GM19397 (cell line): Measurements from ENCODE around the gene PAMR1.
A peak's percentile ranks its signal among the peaks of the same experiment; 100 is the strongest.

ENCODE experiments used
- ATAC-seq: cut with Tn5 transposase; IDR thresholded peaks from one replicate; pipeline ENCODE4 v1.9.1; 2021; ENCODE audit warnings: mild to moderate bottlenecking, moderate library complexity; ENCODE audit not compliant: unreplicated experiment

The PAMR1 gene

DNA sequence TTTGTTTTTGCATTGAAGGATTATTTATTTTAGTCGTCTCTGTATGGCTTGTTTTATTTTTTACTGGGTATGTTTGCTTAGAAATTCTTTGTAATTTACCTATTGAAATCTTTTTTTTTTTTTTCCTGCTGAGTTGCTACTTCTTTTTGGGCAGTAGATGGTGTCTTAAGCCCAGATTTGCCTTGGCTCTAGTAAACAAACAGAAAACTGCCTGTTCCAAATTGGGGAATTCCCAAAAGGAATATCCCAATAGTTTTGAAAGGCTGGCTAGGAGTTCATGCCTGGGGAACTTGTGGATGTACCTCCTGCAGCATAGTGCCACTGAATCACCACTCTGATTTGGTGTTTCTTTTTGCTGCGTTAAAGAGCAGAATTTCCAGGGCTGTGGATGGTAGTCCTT lies 17.7 kb downstream of the PAMR1 start:
- ATAC-seq = no peak

DNA sequence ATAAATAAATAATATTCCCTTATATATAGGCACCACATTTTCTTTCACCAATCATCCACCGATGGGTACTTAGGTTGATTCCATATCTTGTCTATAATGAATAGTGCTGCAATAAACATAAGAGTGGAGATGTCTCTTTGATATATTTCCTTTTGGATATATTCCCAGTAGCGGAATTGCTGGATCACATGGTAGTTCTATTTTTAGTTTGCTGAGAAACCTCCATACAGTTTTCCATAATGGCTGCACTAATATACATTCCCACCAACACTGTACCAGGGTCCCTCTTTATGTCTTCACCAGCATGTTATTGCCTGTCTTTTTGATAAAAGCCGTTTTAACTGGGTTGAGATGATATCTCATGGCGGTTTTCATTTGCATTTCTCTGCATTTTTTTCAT lies 23.6 kb downstream of the PAMR1 start:
- no peak for ATAC-seq

- no peak for ATAC-seq
Observed at GRCh38 chr11:35500744-35501143, 24.7 kb downstream of the PAMR1 start.

- no peak for ATAC-seq
Observed at GRCh38 chr11:35496416-35496815, 29.0 kb downstream of the PAMR1 start.

GRCh38 chr11:35494957-35495490 lies 30.4 kb downstream of the PAMR1 start:
- no peak for ATAC-seq

DNA sequence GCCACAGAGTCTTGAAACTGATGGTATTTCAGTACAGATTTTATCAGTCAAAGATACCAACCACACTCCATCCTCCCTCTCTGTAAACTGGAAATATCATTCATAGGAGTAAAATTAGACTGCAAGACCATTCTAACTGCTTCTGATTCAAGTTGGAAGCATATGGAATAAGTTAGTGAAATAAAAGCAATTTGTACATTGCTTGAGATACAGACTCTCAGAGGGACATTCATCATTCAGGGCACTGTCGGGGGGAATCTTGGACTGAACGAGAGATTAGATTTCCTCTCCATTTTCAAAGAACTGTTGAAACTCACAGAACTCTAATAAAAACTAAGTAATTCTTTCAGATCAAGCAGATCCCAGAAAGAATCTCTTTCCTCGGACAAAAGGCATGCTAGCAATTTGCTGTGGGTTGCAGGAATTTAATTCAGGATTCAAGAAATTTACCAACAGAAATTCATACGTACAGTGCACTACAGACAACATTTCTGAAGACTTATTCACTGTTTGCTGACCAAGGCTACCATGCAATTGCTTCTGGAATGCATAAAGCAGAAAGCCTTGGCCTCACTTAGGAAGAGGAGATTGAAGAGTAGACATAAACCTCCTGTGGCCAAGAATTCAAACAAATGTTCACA lies 34.1 kb downstream of the PAMR1 start:
- ATAC-seq = no peak

DNA sequence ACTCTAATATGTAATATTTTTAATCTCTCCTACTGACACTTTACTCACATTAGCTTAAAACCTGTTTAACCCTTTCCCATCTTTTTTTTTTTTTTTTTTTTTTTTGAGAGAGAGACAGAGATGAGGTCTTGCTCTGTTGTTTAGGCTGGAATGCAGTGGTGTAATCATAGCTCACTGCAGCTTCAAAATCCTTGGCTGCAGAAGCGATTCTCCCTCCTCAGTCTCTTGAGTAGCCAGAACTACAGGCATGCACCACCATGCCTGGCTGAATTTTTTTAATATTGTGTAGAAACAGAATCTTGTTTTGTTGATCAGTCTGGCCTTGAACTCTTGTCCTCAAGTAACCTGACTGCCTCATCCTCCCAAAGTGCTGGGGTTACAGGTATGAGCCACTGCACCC lies 37.3 kb downstream of the PAMR1 start:
- ATAC-seq = no peak

- no peak for ATAC-seq
Observed at GRCh38 chr11:35487532-35488078, 37.8 kb downstream of the PAMR1 start.

GRCh38 chr11:35486934-35487333 lies 38.5 kb downstream of the PAMR1 start:
- ATAC-seq = no peak

GRCh38 chr11:35486446-35486845 lies 39.0 kb downstream of the PAMR1 start:
- ATAC-seq = no peak

DNA sequence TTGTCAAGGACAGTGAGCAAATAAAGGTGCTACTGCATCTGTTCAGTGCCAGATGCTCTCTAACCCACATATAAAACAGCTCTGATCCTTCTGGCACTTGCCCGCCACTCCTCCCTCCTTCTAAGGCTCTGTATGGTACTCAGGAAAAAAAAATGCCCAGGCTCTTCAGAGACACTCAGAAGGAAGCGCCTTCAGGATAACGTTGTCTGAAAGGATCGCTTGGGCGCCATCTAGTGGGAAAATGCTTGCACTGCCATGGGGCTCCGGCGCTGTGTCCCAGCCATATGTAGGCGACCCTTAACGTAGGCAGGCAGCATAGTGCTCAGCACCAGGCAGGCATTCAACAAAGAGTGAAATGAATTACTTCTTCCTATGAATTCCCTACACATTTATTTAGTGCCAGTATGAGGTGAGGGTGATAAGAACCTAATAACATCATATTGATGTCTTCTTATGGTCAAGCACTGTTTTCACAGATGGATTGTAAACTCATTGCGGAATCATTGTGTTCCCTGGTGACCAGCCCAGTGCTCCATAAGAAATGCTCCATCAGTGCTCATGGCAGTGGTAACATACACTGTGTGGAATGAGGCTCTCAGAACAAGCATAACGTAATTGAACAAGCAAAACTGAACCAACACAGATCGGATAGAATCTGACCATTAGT lies 39.6 kb downstream of the PAMR1 start:
- peak; percentile 93 for ATAC-seq

GRCh38 chr11:35484435-35484834 lies 41.0 kb downstream of the PAMR1 start:
- ATAC-seq = no peak

DNA sequence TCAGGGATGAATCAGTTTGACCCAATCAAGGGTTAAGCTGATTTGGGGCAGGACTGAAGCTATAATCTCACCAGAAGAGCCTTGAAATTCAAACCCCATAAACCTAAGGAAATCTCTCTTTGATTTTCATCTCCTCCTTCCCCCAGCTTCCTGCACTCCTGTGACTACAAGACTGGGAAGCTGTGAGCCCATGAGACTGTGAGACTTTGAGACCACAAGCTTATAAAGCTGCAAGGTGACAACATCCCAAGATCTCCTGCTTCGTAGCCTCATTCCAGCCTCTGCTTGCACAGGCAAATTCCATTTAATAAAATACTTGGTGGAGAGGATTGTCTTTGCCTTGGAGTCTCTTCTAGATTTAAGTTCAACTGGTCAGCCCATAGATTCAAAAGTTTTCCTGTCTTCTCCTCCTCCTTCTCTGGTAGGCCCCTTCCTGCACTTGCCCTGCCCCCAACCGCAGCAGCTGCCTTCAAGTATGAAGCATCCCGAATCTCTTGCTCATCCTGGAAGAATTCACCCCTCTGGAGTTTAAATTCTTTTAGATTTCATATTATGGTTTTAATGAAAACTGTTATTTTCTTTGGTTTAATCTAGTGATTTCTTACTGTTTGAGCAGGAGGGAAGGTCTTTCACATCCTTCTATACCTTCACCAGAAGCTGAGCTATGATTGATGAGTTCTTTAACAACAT lies 42.1 kb downstream of the PAMR1 start:
- ATAC-seq = no peak

- no peak for ATAC-seq
Observed at GRCh38 chr11:35479731-35480130, 45.7 kb downstream of the PAMR1 start.

DNA sequence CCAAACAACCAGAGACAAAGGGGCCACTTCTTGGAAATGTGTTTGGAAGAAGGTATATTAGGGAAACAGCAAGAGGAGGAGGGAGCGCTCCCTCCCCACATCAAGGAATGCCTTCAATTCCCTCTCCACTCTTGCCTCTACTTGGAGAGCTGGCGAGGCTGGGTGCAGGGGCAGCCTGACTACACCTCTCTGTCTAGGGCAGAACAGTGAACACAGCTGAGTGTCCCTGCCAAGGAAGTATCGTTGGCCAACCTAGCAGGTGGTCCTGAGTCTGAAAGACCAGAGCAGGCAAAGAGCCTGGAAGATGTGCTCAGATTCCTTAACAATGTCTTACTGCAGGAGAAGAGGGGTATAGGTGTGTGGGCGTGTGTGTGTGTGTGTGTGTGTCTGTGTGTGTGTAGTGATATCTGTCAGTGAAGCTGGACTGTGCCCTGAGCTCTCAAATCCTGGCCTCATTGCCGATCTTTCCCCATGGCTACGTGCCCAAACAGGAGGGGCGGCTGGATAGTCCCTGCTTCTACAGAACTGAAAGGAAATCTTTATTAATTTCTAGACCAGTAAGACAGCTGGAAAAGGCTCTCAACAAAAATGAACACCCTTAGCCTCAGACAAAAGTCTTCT lies 46.8 kb downstream of the PAMR1 start:
- no peak for ATAC-seq

- no peak for ATAC-seq
Observed at GRCh38 chr11:35477901-35478300, 47.5 kb downstream of the PAMR1 start.

- no peak for ATAC-seq
Observed at GRCh38 chr11:35474688-35475087, 50.7 kb downstream of the PAMR1 start.

GRCh38 chr11:35473795-35474374 lies 51.5 kb downstream of the PAMR1 start:
- no peak for ATAC-seq

DNA sequence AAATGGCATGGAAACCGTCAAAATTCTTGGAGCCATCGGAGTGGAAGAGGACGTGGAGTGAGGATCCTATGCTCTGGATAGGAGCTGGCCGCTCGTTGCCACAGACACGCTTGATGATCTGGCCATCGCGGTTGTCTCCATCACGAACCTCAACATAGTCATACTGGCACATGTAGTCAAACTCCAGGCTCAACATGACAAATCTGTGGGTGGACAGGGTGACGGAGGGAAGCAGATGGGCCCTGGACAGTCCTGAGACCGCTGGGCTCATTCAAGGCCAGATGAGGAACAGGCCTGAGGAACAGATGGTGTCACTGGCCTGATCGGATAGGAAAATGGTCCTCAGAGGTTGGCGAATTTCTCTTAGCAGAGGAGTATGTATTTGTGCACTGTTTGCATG lies 54.8 kb downstream of the PAMR1 start:
- ATAC-seq = no peak

- ATAC-seq = no peak
Observed at GRCh38 chr11:35466058-35466457, 59.4 kb downstream of the PAMR1 start.

GRCh38 chr11:35464308-35464707 lies 61.1 kb downstream of the PAMR1 start:
- no peak for ATAC-seq
